WI38 (cell line): Measurements from ENCODE around the gene PLEKHG5.
A peak's percentile ranks its signal among the peaks of the same experiment; 100 is the strongest.

Experiments used
- H3K4me3 ChIP-seq: 2 replicates; pipeline ENCODE4 v1.5.1; 2011; ENCODE audit warnings: low read depth, mild to moderate bottlenecking, control low read depth, low read length
- CTCF ChIP-seq: IDR thresholded peaks from 2 replicates; pipeline ENCODE4 v1.5.1; 2012; ENCODE audit warnings: low read depth, mild to moderate bottlenecking, control low read depth, low read length

PLEKHG5 gene

GRCh38 chr1:6425658-6426057, 65.8 kb downstream of the PLEKHG5 start:
- TF ChIP-seq CTCF, result no peak
- no peak overlapping the region for H3K4me3 ChIP-seq

- no peak within 1 kb of the TSS for H3K4me3 ChIP-seq
- no peak for TF ChIP-seq CTCF
Measured at GRCh38 chr1:6424619-6425593, 66.6 kb downstream of the PLEKHG5 start, which contains the start of gene ESPN. Gene ESPN (plus strand): TSS chr1:6424776. CDS start chr1:6424956, 180 bp downstream.

- TF ChIP-seq CTCF, result no peak
- H3K4me3 ChIP-seq, result no peak overlapping the region
Measured at GRCh38 chr1:6424000-6424565, 67.4 kb downstream of the PLEKHG5 start.

GRCh38 chr1:6423321-6423999, 68.0 kb downstream of the PLEKHG5 start:
- peak; percentile 42; the same call in 1 of the 2 replicates for TF ChIP-seq CTCF
- H3K4me3 ChIP-seq, result no peak overlapping the region

GRCh38 chr1:6421266-6421665, 70.2 kb downstream of the PLEKHG5 start:
- H3K4me3 ChIP-seq, result no peak overlapping the region
- TF ChIP-seq CTCF, result no peak

- TF ChIP-seq CTCF, result no peak
- no peak overlapping the region for H3K4me3 ChIP-seq
Measured at GRCh38 chr1:6420454-6421042, 70.9 kb downstream of the PLEKHG5 start.
